Measurements from ENCODE around the gene WDFY4.

DNA sequence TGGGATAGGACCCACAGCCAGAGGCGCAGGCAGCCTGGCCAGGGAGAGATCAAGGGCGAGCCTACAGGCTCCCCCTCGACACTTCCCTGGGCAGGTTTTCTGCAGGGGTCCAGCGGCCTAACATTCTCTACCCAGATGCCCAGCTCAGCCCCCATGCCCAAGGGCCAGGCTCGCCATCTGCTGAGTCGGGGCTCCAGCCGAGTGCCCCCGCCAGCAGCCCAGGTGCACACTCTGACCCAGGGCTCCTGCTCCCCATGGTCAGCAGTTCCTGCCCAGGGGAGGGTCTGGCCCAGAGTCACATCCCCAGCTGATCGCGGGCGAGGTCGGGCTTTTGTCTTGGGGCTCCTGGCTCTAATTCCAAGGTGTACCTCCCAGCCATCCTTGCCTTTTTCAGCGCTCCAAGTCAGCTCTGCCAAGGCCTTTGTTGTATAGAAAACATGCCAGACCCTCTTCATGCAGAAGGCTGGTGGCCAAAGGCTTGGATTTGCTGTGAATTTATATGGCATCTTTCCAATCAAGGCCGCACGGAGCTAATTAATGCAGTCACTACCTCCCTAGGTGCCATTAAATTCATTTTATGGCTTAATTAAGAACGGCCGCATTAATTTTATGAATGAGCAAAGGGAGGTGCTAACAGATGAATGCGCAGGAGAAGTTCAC is 134.3 kb downstream of the WDFY4 start:
- no peak for TF ChIP-seq EP300 (IDR thresholded peaks at IDR 0.05)
- TF ChIP-seq, protein P1, sequence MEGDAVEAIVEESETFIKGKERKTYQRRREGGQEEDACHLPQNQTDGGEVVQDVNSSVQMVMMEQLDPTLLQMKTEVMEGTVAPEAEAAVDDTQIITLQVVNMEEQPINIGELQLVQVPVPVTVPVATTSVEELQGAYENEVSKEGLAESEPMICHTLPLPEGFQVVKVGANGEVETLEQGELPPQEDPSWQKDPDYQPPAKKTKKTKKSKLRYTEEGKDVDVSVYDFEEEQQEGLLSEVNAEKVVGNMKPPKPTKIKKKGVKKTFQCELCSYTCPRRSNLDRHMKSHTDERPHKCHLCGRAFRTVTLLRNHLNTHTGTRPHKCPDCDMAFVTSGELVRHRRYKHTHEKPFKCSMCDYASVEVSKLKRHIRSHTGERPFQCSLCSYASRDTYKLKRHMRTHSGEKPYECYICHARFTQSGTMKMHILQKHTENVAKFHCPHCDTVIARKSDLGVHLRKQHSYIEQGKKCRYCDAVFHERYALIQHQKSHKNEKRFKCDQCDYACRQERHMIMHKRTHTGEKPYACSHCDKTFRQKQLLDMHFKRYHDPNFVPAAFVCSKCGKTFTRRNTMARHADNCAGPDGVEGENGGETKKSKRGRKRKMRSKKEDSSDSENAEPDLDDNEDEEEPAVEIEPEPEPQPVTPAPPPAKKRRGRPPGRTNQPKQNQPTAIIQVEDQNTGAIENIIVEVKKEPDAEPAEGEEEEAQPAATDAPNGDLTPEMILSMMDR (IDR thresholded peaks at IDR 0.05) = no peak
